ENCODE results near the gene KRT23.

The KRT23 gene

DNA sequence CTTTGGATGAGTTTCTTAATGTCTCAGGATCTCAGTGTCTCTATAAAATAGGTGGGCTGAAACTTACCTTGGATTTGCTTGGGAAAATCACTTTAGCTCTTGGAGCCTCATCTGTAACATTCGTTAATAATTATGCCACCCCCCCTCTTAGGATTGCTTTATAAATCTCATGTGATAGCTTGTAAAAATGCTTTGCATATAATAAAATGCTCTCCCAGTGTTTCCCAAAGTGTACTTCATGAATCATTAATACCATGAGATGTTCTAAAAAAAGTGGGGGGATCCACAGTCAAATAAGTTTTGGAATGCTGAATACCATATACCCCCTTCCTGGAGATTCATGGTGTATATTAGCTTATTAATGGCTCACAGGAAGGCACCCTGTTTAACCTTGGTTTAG is 24.1 kb upstream of the KRT23 start:
- no peak overlapping the region for H3K4me3 Mint-ChIP-seq
- H3K27ac Mint-ChIP-seq (ENCODE audit: low read depth): no peak overlapping the region
- ATAC-seq (replicated peaks; ENCODE audit: extremely low read depth, poor library complexity, severe bottlenecking) (no peak), DNase-seq (ENCODE audit: low spot score in 2 of 2) (no peak)
- H3K9me3 Mint-ChIP-seq: no peaks in the 10 kb centered on the region
- no peaks in the 10 kb centered on the region for H3K36me3 Mint-ChIP-seq (ENCODE audit: insufficient read depth)
- peaks cover 5% of the 10 kb centered on the region for H3K4me1 Mint-ChIP-seq
- H3K27me3 Mint-ChIP-seq: peaks cover 11% of the 10 kb centered on the region

DNA sequence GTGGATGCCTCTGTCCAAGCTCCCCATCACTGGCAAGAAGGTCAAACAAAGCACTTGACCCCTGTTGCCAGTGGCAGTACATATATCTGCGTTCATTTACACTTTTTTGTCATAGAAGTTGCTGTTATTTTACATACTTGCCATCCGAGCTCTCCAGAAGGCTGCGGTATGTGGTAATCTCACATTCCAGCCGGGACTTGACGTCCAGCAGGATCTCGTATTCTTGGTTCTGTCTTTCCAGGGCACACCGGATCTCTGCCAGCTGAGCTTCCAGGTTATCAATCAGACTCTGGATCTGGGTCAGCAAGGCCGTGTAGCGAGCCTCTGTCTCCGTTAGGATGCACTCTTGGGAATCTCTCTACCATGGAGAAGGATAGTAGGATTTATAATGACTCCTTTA is 22.7 kb upstream of the KRT23 start:
- DNase-seq (ENCODE audit: low spot score in 2 of 2) (no peak), ATAC-seq (replicated peaks; ENCODE audit: extremely low read depth, poor library complexity, severe bottlenecking) (no peak)
- Mint-ChIP-seq H3K27ac (ENCODE audit: low read depth) (no peak overlapping the region), H3K36me3 (ENCODE audit: insufficient read depth) (no peaks in the 10 kb centered on the region), H3K4me3 (no peak overlapping the region), H3K27me3 (peaks cover 25% of the 10 kb centered on the region), H3K9me3 (no peaks in the 10 kb centered on the region), H3K4me1 (peaks cover 5% of the 10 kb centered on the region)

DNA sequence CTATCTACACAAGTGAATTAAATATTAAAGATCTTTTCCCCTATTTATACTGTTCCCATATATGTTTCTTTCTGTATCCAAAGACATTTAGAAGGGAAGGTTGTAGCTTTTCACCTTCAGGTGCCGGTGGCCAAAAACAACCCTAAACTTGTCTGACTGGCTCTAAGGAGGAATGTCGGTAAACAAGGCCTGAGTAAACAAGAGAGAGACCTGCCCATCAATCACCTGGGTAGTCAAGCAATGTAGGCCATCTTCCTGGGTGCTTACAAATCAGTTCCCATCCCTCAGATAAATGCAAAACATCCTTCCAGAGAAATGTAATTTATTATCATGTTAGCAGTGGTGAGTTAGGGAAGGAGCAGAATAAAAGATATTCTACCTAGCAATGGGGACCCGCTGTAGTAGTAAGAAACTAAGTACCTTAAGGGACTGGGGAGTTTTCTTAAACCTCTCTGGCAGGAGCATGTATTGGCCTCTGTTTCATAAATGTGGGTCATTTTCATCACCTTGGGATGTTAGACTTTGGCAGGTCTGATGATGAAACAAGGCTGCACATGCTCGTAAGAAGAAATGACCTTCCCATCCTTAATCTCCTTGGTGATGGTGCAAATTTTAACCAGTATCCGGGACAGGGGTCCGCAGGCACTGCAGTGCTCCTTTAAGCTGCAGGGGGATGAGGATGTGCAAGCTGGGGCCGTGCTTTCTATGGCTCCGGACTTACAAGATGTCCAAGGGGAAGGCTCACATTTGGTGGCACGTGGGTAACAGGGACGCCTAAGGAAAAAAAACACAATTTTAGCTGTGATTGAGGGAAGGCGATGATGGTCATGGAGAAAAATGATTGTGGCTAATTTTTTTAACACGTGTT is 20.9 kb upstream of the KRT23 start:
- Mint-ChIP-seq H3K36me3 (ENCODE audit: insufficient read depth) (no peaks in the 10 kb centered on the region), H3K4me3 (no peak overlapping the region), H3K4me1 (no peaks in the 10 kb centered on the region), H3K27me3 (peaks cover 43% of the 10 kb centered on the region), H3K9me3 (no peaks in the 10 kb centered on the region), H3K27ac (ENCODE audit: low read depth) (no peak overlapping the region)
- DNase-seq (ENCODE audit: low spot score in 2 of 2) (no peak), ATAC-seq (replicated peaks; ENCODE audit: extremely low read depth, poor library complexity, severe bottlenecking) (no peak)

DNA sequence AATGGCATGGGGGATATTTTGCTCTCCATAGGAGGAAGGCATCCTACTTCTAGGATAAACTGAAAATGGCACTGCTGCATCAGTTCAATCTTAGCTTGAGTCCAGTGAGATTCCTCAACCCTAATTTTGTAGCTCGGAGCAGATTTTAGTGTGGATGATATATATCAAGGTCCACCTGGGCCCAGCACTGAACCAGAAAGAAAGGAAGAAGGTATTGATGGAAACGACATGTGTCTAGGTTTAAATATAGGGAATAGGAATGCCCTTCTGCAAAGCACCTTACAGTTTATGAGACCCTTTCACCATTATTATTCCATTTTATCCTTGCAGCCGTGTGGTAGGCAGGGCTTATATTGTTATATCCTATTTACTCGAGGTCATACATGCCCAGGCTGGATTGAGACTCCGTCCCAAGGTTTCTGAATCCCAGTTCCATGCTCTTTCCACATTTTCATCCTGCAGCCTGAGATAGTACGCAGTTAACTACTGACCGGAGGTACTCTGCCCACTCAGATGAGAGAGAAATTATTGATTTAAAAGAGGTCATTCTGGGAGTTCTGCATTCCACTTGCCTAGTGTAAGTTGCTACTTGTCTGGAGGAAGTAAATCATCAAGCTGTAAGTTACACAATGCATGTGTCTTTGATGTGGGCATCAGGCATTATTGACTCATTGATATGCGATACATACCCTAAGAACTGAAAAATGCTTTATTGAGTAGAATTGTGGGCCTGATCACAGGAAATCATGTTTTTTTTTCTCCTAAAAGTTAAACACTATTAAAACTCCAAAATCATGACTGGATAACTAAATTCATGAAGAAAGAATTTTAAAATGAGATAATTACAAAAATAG is 19.2 kb upstream of the KRT23 start:
- Mint-ChIP-seq H3K27me3 (peaks cover 57% of the 10 kb centered on the region), H3K27ac (ENCODE audit: low read depth) (no peak overlapping the region), H3K36me3 (ENCODE audit: insufficient read depth) (no peaks in the 10 kb centered on the region), H3K9me3 (no peaks in the 10 kb centered on the region), H3K4me3 (no peak overlapping the region), H3K4me1 (no peaks in the 10 kb centered on the region)
- ATAC-seq (replicated peaks; ENCODE audit: extremely low read depth, poor library complexity, severe bottlenecking) (no peak), DNase-seq (ENCODE audit: low spot score in 2 of 2) (no peak)

DNA sequence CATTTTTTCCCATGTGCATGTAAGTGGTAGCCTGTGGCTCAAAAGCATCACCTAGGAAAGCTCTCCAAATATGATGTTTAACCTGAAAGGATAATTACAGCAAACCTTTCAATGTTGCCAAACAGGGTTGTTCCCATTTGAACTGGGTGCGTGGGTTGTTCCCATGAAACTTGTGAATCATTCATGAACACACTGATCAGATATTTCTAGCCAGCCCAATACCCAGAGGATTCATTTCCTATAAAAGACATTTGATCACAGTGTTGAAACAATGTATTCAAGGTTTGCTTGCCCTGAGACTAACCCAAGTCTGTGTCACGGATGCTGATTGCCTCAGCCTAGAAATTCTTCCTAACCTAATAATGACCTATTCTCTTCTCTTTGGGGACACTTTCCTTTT is 16.4 kb upstream of the KRT23 start:
- no peak overlapping the region for H3K4me3 Mint-ChIP-seq
- H3K9me3 Mint-ChIP-seq: no peaks in the 10 kb centered on the region
- no peak for ATAC-seq (replicated peaks; ENCODE audit: extremely low read depth, poor library complexity, severe bottlenecking)
- peaks cover 74% of the 10 kb centered on the region for H3K27me3 Mint-ChIP-seq
- no peaks in the 10 kb centered on the region for H3K4me1 Mint-ChIP-seq
- H3K36me3 Mint-ChIP-seq (ENCODE audit: insufficient read depth): no peaks in the 10 kb centered on the region
- H3K27ac Mint-ChIP-seq (ENCODE audit: low read depth): no peak overlapping the region
- DNase-seq (ENCODE audit: low spot score in 2 of 2): no peak

DNA sequence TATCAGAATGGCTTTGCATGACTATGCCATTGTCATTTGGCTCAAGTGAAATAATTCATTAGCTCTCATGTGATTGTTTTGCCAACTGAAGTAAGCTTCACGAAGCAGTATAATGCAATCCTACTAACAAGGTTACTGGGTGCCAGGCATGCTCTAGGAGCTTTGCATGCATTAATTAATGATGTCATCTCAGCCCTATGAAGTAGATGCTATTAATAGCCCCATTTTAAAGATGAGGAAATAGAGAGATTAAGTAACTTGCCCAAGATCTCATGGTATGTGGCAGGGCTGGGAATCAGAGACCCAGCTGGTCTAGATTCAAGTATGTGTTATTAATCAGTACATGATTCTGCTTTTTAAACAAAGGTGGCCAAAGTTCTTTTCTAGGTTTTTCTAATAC is 15.2 kb upstream of the KRT23 start:
- DNase-seq (ENCODE audit: low spot score in 2 of 2) (no peak), ATAC-seq (replicated peaks; ENCODE audit: extremely low read depth, poor library complexity, severe bottlenecking) (no peak)
- Mint-ChIP-seq H3K36me3 (ENCODE audit: insufficient read depth) (no peaks in the 10 kb centered on the region), H3K4me3 (no peak overlapping the region), H3K4me1 (no peaks in the 10 kb centered on the region), H3K9me3 (no peaks in the 10 kb centered on the region), H3K27me3 (peaks cover 77% of the 10 kb centered on the region), H3K27ac (ENCODE audit: low read depth) (no peak overlapping the region)

DNA sequence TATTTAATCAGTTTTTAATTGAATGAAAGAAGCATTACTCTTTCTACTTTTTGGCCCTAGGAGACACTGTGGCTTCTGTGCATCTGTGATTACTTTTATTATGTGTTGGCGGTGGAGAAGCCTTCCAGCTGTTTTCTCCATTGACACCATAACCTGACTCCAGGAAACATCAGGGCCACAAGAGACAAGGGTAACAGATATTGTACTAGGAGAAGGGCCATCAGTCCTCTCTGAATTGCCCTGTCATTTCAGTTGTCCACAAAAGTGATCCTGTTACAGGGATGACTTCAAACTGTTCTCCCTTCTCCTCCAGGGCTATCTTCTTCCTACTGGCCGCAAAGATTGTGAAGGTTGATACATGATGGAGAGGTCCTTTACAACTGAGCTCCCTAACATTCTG is 14.7 kb upstream of the KRT23 start:
- no peaks in the 10 kb centered on the region for H3K4me1 Mint-ChIP-seq
- no peaks in the 10 kb centered on the region for H3K36me3 Mint-ChIP-seq (ENCODE audit: insufficient read depth)
- peaks cover 82% of the 10 kb centered on the region for H3K27me3 Mint-ChIP-seq
- H3K27ac Mint-ChIP-seq (ENCODE audit: low read depth): no peak overlapping the region
- H3K9me3 Mint-ChIP-seq: no peaks in the 10 kb centered on the region
- H3K4me3 Mint-ChIP-seq: no peak overlapping the region
- ATAC-seq (replicated peaks; ENCODE audit: extremely low read depth, poor library complexity, severe bottlenecking) (no peak), DNase-seq (ENCODE audit: low spot score in 2 of 2) (no peak)

DNA sequence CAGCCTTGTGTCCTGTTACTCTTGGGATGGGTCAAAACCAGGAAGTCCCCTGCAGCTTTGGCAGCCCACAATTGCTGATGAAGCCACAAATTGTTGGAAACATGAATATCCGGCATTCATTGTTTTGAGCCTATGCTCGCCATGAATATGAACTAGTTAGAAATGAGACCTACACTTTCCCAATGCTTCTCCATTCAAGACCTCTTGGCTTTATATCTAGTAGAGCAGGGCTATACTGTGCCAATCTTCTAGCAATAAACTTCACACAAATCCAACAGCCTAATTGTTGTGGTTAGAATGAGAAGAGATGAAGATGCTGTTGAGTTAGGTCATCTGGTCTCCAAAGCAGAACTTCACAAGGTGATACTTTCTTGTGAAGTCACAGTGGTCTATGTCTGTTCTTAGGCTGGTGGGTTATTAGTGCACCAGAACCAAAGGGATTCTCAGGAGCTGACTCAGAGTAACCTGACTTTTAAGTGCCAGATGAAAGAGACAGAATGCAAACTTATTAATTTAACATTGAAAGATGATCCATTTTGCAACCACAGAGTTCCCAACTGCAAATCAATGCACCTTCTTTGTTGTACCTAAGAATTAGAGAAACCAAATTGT is 13.7 kb upstream of the KRT23 start:
- H3K9me3 Mint-ChIP-seq: no peaks in the 10 kb centered on the region
- H3K36me3 Mint-ChIP-seq (ENCODE audit: insufficient read depth): no peaks in the 10 kb centered on the region
- DNase-seq (ENCODE audit: low spot score in 2 of 2) (no peak), ATAC-seq (replicated peaks; ENCODE audit: extremely low read depth, poor library complexity, severe bottlenecking) (no peak)
- no peak overlapping the region for H3K4me3 Mint-ChIP-seq
- H3K27me3 Mint-ChIP-seq: peaks cover 89% of the 10 kb centered on the region
- H3K27ac Mint-ChIP-seq (ENCODE audit: low read depth): no peak overlapping the region
- no peaks in the 10 kb centered on the region for H3K4me1 Mint-ChIP-seq

DNA sequence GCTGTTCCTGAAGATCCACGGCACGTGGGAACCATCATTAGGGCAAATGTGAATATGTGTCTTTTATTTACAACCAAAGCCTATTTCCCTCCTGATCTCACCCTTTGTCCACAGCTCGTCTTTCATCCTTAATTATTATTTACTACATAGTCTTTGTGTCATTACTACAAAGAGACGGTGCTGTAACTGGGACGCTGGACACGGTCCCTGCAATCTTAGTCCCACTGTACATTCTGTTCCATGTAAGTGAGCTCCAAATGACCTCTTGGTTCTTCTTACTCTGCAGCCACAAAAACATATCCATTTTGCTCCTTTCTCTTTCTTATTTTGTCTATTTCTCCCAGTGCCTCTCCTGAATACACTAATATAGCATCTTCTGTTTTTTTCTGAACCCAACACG is 12.7 kb upstream of the KRT23 start:
- no peak overlapping the region for H3K4me3 Mint-ChIP-seq
- peaks cover 89% of the 10 kb centered on the region for H3K27me3 Mint-ChIP-seq
- ATAC-seq (replicated peaks; ENCODE audit: extremely low read depth, poor library complexity, severe bottlenecking) (no peak), DNase-seq (ENCODE audit: low spot score in 2 of 2) (no peak)
- H3K36me3 Mint-ChIP-seq (ENCODE audit: insufficient read depth): no peaks in the 10 kb centered on the region
- no peak overlapping the region for H3K27ac Mint-ChIP-seq (ENCODE audit: low read depth)
- H3K4me1 Mint-ChIP-seq: no peaks in the 10 kb centered on the region
- no peaks in the 10 kb centered on the region for H3K9me3 Mint-ChIP-seq

DNA sequence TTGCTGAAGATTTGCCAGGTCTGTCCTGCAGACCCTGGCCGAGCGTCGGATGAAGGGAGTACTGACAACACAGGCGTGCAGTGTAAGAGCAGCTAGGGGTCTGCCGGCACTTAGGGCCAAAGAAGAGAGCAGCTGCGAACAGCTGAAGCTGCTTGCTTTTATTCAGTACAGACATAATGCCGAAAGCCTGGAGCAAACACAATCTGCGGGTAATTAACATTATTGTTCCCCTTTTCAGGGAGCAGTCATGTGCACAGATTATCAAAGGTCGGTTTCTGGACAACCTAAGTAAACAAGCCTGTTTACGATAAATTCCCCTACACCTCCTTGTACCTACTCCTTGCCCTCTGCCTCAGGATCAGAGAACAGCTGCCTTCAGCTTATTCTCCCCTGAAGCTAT is 12.0 kb upstream of the KRT23 start:
- Mint-ChIP-seq H3K27me3 (peaks cover 89% of the 10 kb centered on the region), H3K27ac (ENCODE audit: low read depth) (no peak overlapping the region)

DNA sequence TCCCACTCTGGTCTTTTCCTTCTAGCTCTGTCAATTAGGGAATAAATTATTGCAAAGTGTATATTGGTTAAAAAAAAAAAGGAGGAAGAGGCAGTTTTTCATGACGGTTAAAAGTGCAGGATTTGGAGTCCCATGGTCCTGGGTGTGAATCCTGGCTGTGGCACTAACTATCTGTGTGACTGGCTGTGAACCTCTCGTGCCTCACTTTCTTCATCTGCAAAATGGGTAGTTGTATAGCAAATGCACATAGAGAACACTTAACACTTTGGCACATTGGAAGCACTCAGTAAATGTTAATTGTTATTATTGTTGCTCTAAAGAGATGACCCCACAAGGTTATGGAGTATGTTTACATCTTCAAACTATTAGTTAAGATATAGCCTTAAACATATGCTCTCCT is 10.5 kb upstream of the KRT23 start:
- DNase-seq (ENCODE audit: low spot score in 2 of 2) (no peak), ATAC-seq (replicated peaks; ENCODE audit: extremely low read depth, poor library complexity, severe bottlenecking) (no peak)
- Mint-ChIP-seq H3K27me3 (peaks cover 89% of the 10 kb centered on the region), H3K27ac (ENCODE audit: low read depth) (no peak overlapping the region), H3K4me1 (no peaks in the 10 kb centered on the region), H3K36me3 (ENCODE audit: insufficient read depth) (no peaks in the 10 kb centered on the region), H3K9me3 (no peaks in the 10 kb centered on the region), H3K4me3 (no peak overlapping the region)

More for the DNA sequence above, 12.0 kb upstream of the KRT23 start:
- DNase-seq (ENCODE audit: low spot score in 2 of 2) (no peak), ATAC-seq (replicated peaks; ENCODE audit: extremely low read depth, poor library complexity, severe bottlenecking) (no peak)
- no peaks in the 10 kb centered on the region for H3K9me3 Mint-ChIP-seq
- H3K4me1 Mint-ChIP-seq: no peaks in the 10 kb centered on the region
- H3K4me3 Mint-ChIP-seq: no peak overlapping the region
- H3K36me3 Mint-ChIP-seq (ENCODE audit: insufficient read depth): no peaks in the 10 kb centered on the region

DNA sequence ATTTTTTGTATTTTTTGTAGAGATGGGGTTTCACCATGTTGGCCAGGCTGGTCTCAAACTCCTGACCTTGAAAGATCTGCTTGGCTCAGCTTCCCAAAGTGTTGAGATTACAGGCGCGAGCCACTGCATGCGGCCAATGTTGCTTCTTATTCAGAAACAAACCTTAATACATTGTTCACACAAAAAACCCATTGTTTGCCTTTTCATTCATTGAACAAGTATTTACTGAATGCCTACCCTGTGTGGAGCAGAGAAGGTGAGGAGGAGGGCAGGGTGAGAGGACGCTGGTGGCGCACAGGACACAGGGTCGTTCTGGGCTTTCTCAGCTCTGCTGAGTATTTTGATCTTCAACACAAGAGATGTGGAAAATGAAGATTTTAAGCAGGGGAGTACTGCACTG is 8.0 kb upstream of the KRT23 start:
- Mint-ChIP-seq H3K4me1 (no peaks in the 10 kb centered on the region), H3K36me3 (ENCODE audit: insufficient read depth) (peaks cover 2% of the 10 kb centered on the region), H3K27ac (ENCODE audit: low read depth) (no peak overlapping the region), H3K4me3 (no peak overlapping the region), H3K27me3 (peaks cover 85% of the 10 kb centered on the region), H3K9me3 (no peaks in the 10 kb centered on the region)
- ATAC-seq (replicated peaks; ENCODE audit: extremely low read depth, poor library complexity, severe bottlenecking) (no peak), DNase-seq (ENCODE audit: low spot score in 2 of 2) (no peak)

Data from central memory CD8-positive, alpha-beta T cell (primary cell).